GM21423 (cell line): ENCODE data around the gene CTNNBL1.

Source experiments
- ATAC-seq: cut with Tn5 transposase; IDR thresholded peaks from one replicate; pipeline ENCODE4 v1.9.1; 2021; ENCODE audit warnings: mild to moderate bottlenecking, moderate library complexity; ENCODE audit not compliant: unreplicated experiment

The CTNNBL1 gene

GRCh38 chr20:37808233-37809070 lies 114.6 kb downstream of the CTNNBL1 start:
- ATAC-seq = no peak

DNA sequence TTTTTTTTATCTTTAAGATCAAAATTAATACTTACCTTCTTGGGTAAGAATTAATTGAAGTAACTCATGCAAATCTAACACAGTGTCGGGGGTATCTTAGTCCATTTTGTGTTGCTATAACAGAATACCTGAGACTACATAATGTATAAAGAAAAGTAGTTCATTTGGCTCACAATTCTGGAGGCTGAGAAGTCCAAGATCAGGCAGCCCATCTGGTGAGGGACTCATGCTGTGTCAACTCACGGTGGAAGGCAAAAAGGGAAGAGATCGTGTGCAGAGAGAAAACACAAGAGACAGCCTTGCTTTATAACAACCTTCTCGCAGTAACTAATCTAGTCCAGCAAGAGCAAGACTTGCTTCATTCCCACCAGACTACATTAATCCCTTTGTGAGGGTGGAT lies 116.2 kb downstream of the CTNNBL1 start:
- ATAC-seq = no peak

GRCh38 chr20:37816003-37816402 lies 122.2 kb downstream of the CTNNBL1 start:
- no peak for ATAC-seq

GRCh38 chr20:37816726-37817125 lies 122.9 kb downstream of the CTNNBL1 start:
- no peak for ATAC-seq

DNA sequence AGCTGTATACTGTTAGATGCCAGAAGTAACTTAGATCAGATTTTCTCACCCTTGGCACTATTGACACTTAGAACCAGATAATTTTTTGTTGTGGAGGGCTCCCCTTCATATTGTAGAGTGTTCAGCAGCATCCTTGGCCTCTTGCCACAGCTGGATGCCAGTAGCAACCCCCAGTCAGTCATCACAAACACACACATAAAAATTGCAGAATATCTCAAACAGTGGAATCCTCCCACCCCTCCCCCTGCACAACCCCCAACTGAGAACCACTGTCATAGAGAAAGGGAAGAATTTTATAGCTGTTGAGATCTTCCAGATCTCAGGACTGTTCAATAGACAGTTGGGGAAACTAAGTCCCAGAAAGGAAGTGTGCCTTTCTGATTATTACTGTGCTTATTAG lies 127.9 kb downstream of the CTNNBL1 start:
- ATAC-seq = no peak

GRCh38 chr20:37822141-37822601 lies 128.3 kb downstream of the CTNNBL1 start:
- no peak for ATAC-seq

GRCh38 chr20:37823296-37823980 lies 129.6 kb downstream of the CTNNBL1 start:
- ATAC-seq = no peak

- ATAC-seq = no peak
Measured at GRCh38 chr20:37827605-37828004, 133.8 kb downstream of the CTNNBL1 start.

DNA sequence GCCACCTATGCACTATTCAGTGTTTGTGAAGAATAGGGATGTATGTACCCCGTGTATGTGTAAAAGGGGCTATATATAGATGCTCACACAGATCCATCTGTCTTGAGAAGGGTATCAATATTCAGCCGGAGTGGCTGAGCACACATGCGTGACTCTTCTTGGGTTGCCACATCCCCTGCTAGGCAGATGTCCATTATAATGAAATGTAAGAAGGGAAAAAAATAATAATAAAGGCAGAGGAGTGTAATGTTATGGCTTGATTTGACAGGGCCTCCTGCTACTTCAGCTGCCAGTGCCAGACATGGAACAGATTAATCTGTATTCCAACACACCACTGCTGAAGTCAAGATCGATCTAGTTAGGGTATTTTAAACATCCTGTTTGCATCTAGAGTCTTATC lies 134.9 kb downstream of the CTNNBL1 start:
- ATAC-seq = no peak

- no peak for ATAC-seq
Measured at GRCh38 chr20:37829128-37829527, 135.3 kb downstream of the CTNNBL1 start.

GRCh38 chr20:37833221-37833896 lies 139.5 kb downstream of the CTNNBL1 start:
- ATAC-seq = no peak

- no peak for ATAC-seq
Measured at GRCh38 chr20:37836926-37837325, 143.1 kb downstream of the CTNNBL1 start.

DNA sequence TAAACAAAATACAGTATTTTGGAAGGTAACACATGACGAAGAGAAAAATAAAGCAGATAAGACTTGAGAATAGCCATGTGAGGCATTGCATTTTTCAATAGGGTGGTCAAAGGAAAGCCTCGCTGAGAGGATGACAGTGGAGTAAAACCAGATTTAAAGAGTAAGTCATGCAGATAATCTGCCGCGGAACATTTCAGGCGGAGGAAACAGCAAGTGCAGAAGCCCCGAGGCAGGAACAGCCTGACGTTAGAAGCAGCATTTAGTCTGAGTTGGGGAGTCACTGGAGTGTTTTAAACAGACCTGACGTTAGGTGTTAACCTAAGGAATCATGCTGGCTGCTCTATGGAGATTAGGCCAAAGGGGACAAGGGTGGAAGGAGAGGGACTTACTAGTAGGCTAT lies 144.1 kb downstream of the CTNNBL1 start:
- no peak for ATAC-seq

- no peak for ATAC-seq
Measured at GRCh38 chr20:37838769-37839431, 145.1 kb downstream of the CTNNBL1 start.

DNA sequence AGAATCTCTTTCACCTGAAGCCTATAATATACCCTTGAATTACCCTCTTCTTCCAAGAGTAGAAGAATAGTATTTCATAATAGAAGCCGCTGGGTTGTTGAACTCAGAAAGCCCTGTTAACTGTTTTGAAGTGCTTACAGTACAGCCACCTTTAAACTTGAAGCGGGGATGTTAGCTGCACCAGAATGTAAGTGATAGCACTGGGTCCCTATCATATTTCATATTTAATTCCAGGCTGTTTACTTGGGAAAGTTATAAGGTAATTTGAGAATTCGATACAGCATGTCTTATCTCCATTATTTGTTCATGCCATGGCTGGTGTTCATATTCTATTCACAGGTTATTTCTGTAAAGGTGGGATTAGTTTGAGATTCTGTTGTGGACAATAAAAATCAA lies 145.6 kb downstream of the CTNNBL1 start:
- no peak for ATAC-seq

DNA sequence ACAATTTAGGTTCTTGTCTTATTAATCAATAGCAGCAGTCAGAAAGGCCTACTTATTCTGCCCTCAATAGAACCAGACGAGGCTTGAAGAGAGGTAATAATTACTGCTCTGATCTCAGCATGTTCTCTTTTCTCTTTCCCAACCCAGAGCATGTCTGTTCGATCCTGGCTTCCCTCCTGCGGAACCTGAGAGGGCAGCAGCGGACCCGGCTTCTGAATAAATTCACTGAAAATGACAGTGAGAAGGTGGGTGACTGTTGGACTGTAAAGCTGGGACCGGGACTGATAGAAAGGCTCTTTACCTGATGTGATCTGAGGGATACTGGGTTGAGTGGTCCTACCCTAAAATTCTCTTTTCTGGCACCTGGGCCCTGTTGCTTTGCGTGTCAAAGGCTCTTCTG lies 146.1 kb downstream of the CTNNBL1 start:
- ATAC-seq = no peak

GRCh38 chr20:37841389-37841788 lies 147.6 kb downstream of the CTNNBL1 start:
- ATAC-seq = no peak

DNA sequence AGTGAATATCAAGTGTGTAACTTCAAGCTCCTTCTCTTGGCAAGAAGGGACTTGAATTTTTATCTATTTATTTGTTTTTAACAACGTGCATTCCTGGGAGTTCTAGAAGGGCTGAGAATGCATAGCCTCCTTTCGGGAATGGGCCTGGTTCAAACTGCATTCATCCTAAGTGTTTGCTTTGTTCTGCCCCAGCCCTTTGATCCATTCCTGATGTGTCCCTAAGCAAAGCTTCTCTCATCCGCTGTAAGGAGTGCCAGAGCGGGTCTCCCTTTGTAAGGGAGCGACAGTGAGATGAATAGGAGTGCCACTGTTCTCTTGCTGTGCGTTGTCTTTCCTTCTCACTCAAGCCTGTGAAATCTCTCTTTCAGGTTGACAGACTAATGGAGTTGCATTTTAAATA lies 148.1 kb downstream of the CTNNBL1 start:
- no peak for ATAC-seq

DNA sequence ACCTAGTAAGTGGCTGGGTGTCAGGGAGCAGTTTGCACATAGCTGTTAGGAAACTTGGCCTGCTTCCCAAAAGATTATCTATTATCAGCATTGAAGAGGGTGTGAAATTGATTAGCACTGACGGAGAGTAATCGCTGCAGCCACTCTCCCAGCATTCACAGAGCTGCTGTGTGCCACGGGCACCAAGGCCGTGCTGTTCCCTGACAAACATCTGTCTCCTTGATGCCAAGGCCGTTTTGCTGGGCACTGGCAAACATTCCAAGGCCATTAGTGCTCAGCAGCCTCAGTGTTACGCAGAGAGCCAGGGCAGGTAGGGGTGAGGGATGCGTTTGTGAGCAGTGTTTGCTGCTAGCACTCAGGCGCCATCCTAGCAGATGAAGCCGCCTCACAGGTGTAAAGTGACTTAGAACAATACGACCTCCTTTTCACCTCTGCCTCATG lies 151.4 kb downstream of the CTNNBL1 start:
- no peak for ATAC-seq

- ATAC-seq = no peak
Measured at GRCh38 chr20:37845878-37846277, 152.0 kb downstream of the CTNNBL1 start.

DNA sequence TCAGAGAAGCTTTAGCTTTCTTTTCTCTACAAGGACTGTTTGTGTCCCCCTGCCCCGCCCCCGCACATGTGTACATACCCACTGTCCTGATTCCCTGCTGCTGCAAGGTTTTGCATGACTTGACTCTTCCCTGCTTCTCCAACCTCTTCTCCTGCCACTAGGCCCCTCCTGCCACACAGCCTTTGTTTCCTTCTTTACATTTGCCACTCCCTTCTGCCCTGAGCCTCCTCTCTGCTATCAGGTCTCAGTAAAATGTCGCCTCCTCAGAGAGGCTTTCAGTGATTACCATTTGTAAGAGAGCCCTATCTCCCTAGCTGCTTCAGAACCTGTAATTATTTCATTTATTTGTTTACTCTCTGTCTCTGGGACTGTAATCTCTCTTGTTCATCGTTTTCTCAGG lies 152.7 kb downstream of the CTNNBL1 start:
- no peak for ATAC-seq
